Chondrocyte (in vitro differentiated cells): ENCODE data around the gene DTNBP1. TPM values are rescaled to one million over a fixed set of nuclear protein-coding genes. Genes with fewer than 3 reads are reported as not detected.

Experiments
- DNase-seq: peaks from one replicate; pipeline ENCODE4 v3.0.0; 2021; ENCODE audit warnings: mixed read lengths, low spot score
- H3K27ac Mint-ChIP-seq: one replicate; pipeline ENCODE4 v1.8.0; 2021; ENCODE audit warnings: mild to moderate bottlenecking, moderate library complexity, mixed read lengths; ENCODE audit not compliant: unreplicated experiment
- H3K27me3 Mint-ChIP-seq: 2 replicates; pipeline ENCODE4 v1.8.0; 2021; ENCODE audit warnings: low read depth, mixed read lengths
- H3K36me3 Mint-ChIP-seq: 2 replicates; pipeline ENCODE4 v1.8.0; 2021; ENCODE audit warnings: low read depth, mixed read lengths
- H3K4me1 Mint-ChIP-seq: 2 replicates; pipeline ENCODE4 v1.8.0; 2021; ENCODE audit warnings: low read depth, mild to moderate bottlenecking, mixed read lengths
- H3K4me3 Mint-ChIP-seq: one replicate; pipeline ENCODE4 v1.8.0; 2021; ENCODE audit warnings: mild to moderate bottlenecking, moderate library complexity, mixed read lengths; ENCODE audit not compliant: unreplicated experiment
- H3K9me3 Mint-ChIP-seq: 2 replicates; pipeline ENCODE4 v1.8.0; 2021; ENCODE audit warnings: low read depth, mixed read lengths
- CTCF ChIP-seq: fragments of 200-600 bp; sonication (generic); IDR thresholded peaks from 2 replicates; pipeline ENCODE4 v1.5.0; 2021; ENCODE audit warnings: antibody characterized with exemption, mild to moderate bottlenecking, moderate library complexity
- total RNA-seq: library from RNA; stranded (reverse); gene quantifications from 3 replicates; pipeline ENCODE4 v1.2.1, GENCODE V29; 2021

The DTNBP1 gene
- total RNA-seq, 1 donor from 2014 or later = 18.0 TPM

- no peaks in the 10 kb centered on the region for H3K27me3 Mint-ChIP-seq
- H3K36me3 Mint-ChIP-seq = no peaks in the 10 kb centered on the region
- H3K4me3 Mint-ChIP-seq = no peak overlapping the region
These were observed 105.7 kb downstream of the DTNBP1 start for GRCh38 chr6:15557174-15557573.

GRCh38 chr6:15556711-15557110 lies 106.1 kb downstream of the DTNBP1 start:
- peaks cover 12% of the 10 kb centered on the region for H3K4me1 Mint-ChIP-seq
- TF ChIP-seq CTCF = no peak
- no peak overlapping the region for H3K27ac Mint-ChIP-seq
- no peaks in the 10 kb centered on the region for H3K27me3 Mint-ChIP-seq
- H3K4me3 Mint-ChIP-seq = no peak overlapping the region
- no peak for DNase-seq
- no peaks in the 10 kb centered on the region for H3K9me3 Mint-ChIP-seq
- no peaks in the 10 kb centered on the region for H3K36me3 Mint-ChIP-seq

More at GRCh38 chr6:15557174-15557573, 105.7 kb downstream of the DTNBP1 start:
- Mint-ChIP-seq H3K9me3 (no peaks in the 10 kb centered on the region), H3K4me1 (peaks cover 12% of the 10 kb centered on the region), H3K27ac (no peak overlapping the region)
- no peak for TF ChIP-seq CTCF
- DNase-seq = no peak

- Mint-ChIP-seq H3K27ac (no peak overlapping the region), H3K4me3 (no peak overlapping the region), H3K9me3 (no peaks in the 10 kb centered on the region), H3K36me3 (no peaks in the 10 kb centered on the region), H3K27me3 (no peaks in the 10 kb centered on the region), H3K4me1 (peaks cover 16% of the 10 kb centered on the region)
- DNase-seq = no peak
- TF ChIP-seq CTCF = no peak
These were observed 107.5 kb downstream of the DTNBP1 start for GRCh38 chr6:15555101-15556038.

GRCh38 chr6:15554728-15555100 lies 108.1 kb downstream of the DTNBP1 start:
- Mint-ChIP-seq H3K27ac (no peak overlapping the region), H3K27me3 (no peaks in the 10 kb centered on the region), H3K4me1 (peaks cover 16% of the 10 kb centered on the region), H3K4me3 (no peak overlapping the region), H3K36me3 (no peaks in the 10 kb centered on the region), H3K9me3 (no peaks in the 10 kb centered on the region)
- no peak for TF ChIP-seq CTCF
- no peak for DNase-seq

- Mint-ChIP-seq H3K9me3 (no peaks in the 10 kb centered on the region), H3K4me1 (peaks cover 16% of the 10 kb centered on the region), H3K27me3 (no peaks in the 10 kb centered on the region), H3K4me3 (no peak overlapping the region), H3K36me3 (no peaks in the 10 kb centered on the region), H3K27ac (no peak overlapping the region)
- TF ChIP-seq CTCF = no peak
- DNase-seq = no peak
These were observed 109.0 kb downstream of the DTNBP1 start for GRCh38 chr6:15553736-15554294.
